NCI-H226 (cell line): ENCODE results near the gene HPRT1.

Source experiments
- DNase-seq: peaks from one replicate; pipeline ENCODE4 v3.0.0-alpha.2; 2015

HPRT1 gene

DNA sequence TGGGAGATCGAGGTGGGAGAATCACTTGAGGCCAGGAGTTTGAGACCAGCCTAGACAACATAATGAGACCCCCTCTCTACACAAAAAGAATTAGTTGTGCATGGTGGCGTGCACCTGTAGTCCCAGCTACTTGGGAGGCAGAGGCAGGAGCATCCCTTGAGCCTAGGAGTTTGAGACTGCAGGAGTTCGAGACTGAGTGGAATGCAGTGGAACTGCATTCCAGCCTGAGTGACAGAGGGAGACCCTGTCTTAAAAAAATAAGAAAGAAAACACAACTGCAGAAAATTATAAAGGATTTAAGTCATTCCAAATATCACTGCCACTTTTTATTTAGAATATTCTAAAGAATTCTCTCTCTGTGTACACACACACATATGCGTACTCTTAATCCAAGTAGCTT lies 18.4 kb downstream of the HPRT1 start:
- DNase-seq: no peak

GRCh38 chrX:134480061-134480460 lies 20.1 kb downstream of the HPRT1 start:
- no peak for DNase-seq

DNA sequence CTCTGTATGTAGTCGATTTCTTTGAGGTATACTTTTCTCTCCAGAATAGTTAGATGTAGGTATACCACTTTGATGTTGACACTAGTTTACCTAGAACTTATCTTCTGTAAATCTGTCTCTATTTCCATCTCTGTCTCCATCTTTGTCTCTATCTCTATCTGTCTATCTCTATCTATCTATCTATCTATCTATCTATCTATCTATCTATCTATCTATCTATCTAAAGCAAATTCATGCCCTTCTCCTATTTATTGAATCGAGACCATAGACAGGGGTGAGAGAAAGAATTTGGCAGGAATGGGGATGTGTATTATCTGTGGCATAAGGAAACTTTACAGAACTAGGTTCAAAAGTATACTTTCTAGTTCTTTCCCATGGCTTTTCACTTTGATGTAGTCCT lies 21.4 kb downstream of the HPRT1 start:
- no peak for DNase-seq

- DNase-seq: no peak
Measured at GRCh38 chrX:134482371-134482770, 22.4 kb downstream of the HPRT1 start.

DNA sequence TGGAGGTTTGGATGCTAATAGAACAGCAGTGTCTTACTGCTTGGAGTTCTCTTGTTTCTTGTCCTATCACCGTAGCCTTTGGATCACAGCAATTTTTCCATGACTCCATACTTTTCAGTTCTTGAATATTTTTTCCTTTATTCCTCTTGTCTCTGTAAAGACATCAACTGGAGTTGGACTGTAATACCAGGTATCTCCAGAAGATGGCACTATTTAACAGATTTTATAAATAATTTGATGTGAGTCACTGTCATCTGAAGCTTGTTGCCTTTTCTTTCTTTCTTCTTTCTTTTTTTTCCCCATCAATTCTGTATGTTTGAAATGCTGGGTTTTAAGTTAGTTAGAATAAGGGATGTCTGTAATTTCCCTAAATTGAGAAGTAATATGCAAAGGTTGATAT lies 24.1 kb downstream of the HPRT1 start:
- DNase-seq: no peak

DNA sequence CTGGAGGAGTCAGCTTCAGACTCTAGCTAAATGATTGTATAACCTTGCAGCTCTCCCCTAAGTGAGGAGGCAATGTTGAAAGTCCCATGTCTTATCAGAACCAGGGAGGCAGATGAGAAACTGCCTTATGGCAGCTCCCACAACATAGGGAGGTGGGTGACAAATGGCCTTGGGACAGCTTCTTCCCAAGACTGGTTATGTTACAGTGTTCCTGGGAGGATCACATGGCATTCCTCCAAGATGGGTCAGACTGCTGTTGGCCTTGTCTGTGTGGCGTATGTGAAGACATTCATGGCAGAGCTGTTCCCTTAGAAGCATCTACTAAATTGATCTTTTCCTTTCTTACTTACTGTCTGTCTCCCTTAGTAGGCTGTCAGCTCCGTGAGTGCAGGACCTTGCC lies 42.0 kb downstream of the HPRT1 start:
- DNase-seq: no peak

DNA sequence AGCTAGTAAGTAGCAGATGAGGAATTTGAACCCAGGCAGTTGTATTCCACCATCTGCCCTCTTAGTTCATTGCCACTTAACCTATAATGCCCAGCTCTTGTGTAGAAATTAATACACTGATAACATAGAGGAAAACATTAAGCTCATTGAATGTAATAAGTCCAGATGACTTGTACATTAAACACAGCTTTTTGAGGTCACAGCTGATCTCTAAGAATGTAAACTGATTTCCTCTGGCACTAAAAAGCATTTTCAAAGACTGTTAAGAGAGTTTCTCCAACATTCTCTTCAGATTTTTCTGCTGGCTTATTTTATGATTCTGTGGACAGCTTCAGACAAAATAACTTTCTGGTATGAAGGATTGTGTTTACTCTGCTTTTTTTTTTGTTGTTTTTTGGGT lies 42.7 kb downstream of the HPRT1 start:
- DNase-seq: no peak

DNA sequence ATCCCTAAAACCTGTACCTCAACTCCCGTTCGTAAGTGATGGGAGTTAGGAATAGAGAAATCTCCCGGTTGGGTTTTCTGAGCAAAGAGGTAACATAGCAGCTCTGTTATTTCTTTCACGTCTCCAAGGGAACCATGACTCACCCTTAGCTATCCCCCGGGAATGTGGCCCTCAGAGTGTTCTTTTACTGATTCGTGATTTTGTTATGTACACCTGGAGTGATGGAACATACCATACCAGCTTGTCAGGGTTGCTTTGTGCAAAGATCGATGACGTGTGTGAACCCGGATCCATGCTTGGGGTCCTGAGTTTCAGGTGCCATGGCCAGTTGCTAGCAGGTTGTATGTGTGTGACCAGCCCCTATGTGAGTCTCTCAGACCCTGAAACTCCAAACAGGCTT lies 52.6 kb downstream of the HPRT1 start:
- peak; percentile 74 for DNase-seq

DNA sequence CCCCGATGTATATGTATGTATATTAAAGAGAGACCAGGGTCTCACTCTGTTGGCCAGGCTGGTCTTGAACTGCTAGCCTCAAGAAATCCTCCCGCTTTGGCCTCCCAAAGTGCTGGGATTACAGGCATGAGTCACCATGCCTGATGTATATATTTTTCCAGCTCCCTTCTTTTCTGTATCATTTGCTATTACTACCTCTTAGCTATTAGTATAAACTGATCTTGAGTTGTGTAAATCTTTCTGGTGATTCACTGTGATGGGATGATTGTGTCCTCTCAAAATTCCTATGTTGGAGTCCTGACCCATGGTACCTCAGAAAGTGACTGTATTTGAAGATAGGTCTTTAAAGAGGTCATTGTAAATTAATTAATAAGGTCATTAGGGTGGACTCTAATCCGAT lies 53.1 kb downstream of the HPRT1 start:
- no peak for DNase-seq

DNA sequence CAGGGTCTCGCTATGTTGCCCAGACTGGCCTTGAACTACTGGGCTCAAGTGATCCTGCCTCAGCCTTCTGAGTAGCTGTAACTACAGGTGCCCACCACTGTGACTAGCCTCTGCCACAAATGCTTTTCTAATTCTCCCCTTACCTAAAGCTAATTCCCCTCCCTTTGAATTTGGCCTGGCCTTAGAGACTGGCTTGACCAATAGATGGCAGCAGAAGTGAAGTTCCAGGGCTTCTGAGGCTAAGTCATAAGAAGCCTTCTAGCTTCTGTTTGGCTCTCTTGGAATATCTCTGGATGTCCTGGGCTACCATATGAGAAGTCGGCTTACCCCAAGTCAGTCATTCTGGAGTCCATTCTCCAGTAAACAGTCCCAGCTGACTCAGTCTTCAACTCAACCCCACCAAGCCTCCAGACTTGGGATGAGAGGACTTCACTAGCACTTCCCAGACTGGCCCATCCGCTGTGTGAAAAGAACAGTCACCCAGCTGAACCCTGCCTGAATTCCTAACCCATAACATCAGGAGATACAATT lies 61.0 kb downstream of the HPRT1 start:
- DNase-seq: peak; percentile 14

DNA sequence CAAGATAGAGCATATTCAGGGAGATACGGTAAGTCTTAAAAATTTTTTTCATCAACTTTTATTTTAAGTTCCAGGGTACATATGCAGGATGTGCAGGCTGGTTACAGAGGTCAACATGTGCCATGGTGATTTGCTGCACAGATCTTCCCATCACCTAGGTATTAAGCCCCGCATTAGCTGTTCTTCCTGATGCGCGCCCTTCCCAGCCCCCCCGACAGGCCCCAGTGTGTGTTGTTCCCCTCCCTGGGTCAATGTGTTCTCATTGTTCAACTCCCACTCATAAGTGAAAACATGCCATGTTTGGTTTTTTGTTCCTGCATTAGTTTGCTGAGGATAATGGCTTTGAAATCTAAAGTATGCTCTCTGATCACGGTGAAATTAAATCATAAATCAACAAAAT lies 64.2 kb downstream of the HPRT1 start:
- no peak for DNase-seq

GRCh38 chrX:134525086-134525792 lies 65.3 kb downstream of the HPRT1 start:
- DNase-seq: no peak

DNA sequence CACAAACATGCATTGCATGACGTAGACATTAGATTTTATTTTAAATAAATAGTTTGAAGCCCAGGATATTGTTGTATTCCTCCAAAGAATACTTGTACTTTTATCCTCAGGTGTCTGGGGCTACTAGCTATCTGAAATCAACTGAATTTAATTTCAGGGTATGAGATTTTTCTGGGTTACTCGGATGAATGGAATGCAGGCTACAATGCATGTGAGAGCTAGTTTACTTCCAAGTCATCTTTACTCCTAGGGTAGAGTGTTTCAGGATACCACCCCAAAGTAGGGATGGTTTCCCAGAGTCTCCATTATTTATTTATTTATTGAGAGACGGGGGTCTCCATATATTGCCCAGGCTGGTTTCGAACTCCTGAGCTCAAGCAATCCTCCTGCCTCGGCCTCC lies 66.4 kb downstream of the HPRT1 start:
- peak; percentile 37 for DNase-seq

- DNase-seq: no peak
Measured at GRCh38 chrX:134528960-134529359, 69.0 kb downstream of the HPRT1 start.

- DNase-seq: no peak
Measured at GRCh38 chrX:134529481-134529880, 69.5 kb downstream of the HPRT1 start.

GRCh38 chrX:134530845-134531244 lies 70.9 kb downstream of the HPRT1 start:
- DNase-seq: no peak

- no peak for DNase-seq
Measured at GRCh38 chrX:134533352-134533751, 73.4 kb downstream of the HPRT1 start.

- DNase-seq: no peak
Measured at GRCh38 chrX:134533952-134534351, 74.0 kb downstream of the HPRT1 start.

GRCh38 chrX:134537179-134537955 lies 77.4 kb downstream of the HPRT1 start:
- peak; percentile 51 for DNase-seq

GRCh38 chrX:134538316-134538715 lies 78.4 kb downstream of the HPRT1 start:
- DNase-seq: no peak

- DNase-seq: no peak
Measured at GRCh38 chrX:134541906-134542305, 81.9 kb downstream of the HPRT1 start.

- DNase-seq: peak; percentile 77
Measured at GRCh38 chrX:134542485-134542884, 82.5 kb downstream of the HPRT1 start.

- no peak for DNase-seq
Measured at GRCh38 chrX:134543288-134543687, 83.3 kb downstream of the HPRT1 start.

- DNase-seq: no peak
Measured at GRCh38 chrX:134544135-134544512, 84.2 kb downstream of the HPRT1 start.
